Peyer's patch (tissue), 4 donors: Measurements from ENCODE around the gene NUDT1.

ENCODE experiments used
- CTCF ChIP-seq, 6 experiments: fragments of 450-650 bp in 4 of 6; fragments of 200-600 bp in 2 of 6; sonication (generic) in 1 of 6; IDR thresholded peaks; one replicate each; pipeline ENCODE4 v1.5.1; 2017 to 2019; ENCODE audit warnings: antibody characterized with exemption in 6 of 6, mild to moderate bottlenecking in 3 of 6, moderate library complexity in 1 of 6
- POLR2A ChIP-seq, 2 donors: fragments of 450-650 bp; IDR thresholded peaks; one replicate each; pipeline ENCODE4 v1.5.1; 2017; ENCODE audit warnings: antibody characterized with exemption in 2 of 2, mild to moderate bottlenecking in 2 of 2, moderate library complexity in 2 of 2

GRCh38 chr7:2242541-2243429 is 759 bp downstream of the NUDT1 start:
- TF ChIP-seq POLR2A (IDR thresholded peaks at IDR 0.05), result no peak
- TF ChIP-seq CTCF (IDR thresholded peaks at IDR 0.05), result peak in 4 of 6 experiments; percentile 14 to 23 (median 18)
